DLD1 (cell line): ENCODE data around the gene PLXNB3.

Experiments
- in situ Hi-C: cut with HindIII; loops from 2 replicates; pipeline ENCODE4 v1.10.0; 2017; ENCODE audit warnings: low sequenced_read_pairs

PLXNB3 gene

DNA sequence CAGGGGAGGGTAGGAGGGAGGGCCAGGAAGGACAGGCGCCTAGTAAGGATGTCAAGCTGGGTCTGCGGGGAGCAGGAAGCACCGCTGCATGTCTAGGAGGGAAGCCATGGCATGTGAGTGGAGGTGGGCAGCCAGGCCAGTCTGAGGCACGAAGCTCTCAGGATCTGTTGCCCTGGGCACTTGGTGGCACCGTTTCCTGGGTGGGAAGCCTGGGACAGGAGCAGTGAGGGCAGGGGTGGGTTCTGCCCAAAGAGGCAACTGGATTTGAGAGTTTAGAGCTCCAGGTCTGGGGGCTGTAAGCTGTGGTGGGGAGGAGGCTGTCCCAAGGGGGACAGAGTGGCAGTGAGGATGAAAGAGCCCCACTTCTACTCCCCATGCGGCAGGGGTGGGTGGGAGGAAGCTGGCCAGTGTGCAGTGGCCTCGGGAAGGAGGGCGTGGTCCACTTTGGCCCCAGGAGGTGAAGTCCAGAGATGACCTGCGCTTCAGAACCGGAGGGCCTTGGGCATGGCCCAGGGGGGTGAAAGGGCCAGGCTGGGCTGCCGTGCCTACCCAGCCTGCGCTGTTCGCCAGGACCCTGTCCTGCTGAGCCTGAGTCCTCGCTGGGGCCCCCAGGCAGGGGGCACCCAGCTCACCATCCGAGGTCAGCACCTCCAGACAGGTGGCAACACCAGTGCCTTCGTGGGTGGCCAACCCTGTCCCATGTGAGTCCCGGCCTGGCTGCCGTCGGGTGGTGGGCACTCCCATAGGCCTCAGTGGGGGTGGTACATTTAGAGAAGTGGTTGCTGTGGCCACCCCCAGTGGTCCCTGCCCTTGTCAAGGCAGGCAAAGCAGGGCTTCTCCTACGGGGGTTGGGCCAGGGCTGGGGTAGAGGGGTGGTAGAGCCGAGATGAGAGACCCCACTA lies 8.5 kb downstream of the PLXNB3 start:
- in situ Hi-C loops: no loop called here

DNA sequence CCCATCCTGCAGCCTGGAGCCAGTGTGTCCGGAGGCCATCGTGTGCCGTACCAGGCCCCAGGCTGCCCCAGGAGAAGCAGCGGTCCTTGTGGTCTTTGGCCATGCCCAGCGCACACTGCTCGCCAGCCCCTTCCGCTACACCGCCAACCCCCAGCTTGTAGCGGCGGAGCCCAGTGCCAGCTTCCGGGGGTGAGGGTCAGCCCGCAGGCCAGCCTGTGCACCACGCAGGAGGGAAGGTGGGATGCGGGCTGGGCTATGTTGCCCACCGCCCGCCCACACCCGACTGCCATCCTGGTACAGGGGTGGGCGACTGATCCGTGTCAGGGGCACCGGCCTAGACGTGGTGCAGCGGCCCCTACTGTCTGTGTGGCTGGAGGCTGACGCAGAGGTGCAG lies 9.2 kb downstream of the PLXNB3 start:
- in situ Hi-C loops: no loop called here

DNA sequence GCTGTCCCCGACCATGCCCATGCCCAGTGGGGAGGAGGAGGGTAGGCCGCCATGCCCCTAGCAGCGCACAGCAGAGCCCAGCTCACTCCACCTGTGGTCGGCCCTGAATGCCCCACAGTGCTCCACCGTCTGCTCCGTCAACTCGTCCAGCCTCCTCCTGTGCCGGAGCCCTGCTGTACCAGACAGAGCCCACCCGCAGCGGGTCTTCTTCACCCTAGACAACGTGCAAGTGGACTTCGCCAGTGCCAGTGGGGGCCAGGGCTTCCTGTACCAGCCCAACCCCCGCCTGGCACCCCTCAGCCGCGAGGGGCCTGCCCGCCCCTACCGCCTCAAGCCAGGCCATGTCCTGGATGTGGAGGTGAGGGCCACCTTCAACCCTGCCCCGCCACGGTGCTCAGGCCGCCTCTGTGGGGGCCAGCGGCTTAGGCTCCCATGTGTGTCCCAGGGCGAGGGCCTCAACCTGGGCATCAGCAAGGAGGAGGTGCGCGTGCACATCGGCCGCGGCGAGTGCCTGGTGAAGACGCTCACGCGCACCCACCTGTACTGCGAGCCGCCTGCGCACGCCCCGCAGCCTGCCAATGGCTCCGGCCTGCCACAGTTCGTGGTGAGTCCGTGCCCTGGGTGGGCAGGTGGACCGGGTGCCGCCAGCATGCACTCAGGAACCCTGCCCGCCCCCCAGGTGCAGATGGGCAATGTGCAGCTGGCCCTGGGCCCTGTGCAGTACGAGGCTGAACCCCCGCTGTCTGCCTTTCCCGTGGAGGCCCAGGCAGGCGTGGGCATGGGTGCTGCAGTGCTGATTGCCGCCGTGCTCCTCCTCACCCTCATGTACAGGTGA lies 9.9 kb downstream of the PLXNB3 start:
- in situ Hi-C loops: no loop called here

DNA sequence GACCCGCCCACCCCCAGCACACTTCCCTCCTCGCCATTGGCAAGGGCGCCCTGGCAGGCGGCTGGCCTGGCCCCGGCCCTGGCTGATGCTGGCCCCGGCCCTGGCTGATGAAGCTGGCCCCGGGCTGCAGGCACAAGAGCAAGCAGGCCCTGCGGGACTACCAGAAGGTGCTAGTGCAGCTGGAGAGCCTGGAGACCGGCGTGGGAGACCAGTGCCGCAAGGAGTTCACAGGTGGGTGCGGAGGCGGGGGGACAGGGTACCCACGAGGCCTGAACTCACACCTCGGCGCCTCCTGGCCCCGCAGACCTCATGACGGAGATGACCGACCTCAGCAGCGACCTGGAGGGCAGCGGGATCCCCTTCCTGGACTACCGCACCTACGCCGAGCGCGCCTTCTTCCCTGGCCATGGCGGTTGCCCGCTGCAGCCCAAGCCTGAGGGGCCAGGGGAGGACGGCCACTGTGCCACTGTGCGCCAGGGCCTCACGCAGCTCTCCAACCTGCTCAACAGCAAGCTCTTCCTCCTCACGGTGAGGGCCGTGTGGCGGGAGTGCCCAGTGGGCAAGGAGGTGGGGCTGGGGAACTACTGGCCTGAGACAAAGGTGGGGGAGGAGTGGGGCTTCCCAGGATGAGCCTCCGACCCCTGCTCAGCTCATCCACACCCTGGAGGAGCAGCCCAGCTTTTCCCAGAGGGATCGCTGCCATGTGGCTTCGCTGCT lies 10.7 kb downstream of the PLXNB3 start:
- in situ Hi-C loops: no loop called here

DNA sequence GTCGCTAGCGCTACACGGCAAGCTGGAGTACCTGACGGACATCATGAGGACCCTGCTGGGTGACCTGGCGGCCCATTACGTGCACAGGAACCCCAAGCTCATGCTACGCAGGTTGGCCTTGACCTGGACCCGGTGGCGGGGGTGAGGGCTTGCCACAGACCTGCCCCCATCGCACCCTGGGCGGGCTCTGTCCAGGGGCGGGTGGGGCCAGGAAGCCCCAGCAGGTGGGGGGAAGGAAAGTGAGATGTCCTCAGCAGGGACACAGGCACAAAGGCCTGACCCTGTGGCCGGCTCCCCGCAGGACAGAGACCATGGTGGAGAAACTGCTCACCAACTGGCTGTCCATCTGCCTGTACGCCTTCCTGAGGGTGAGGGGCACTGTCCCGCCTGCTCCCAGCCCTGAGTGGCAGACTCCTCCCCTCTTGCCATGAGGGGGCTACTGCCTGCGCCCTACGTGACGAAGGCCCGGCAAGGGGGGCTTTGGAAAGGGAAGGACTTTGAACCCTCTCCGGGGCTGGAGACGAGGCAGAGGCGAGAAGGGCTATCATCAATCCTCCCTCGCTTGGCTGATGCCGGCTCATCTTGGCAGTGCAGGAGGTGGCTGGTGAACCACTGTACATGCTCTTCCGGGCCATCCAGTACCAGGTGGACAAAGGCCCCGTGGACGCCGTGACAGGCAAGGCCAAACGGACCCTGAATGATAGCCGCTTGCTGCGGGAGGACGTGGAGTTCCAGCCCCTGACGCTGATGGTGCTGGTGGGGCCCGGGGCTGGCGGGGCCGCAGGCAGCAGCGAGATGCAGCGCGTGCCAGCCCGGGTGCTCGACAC lies 11.5 kb downstream of the PLXNB3 start:
- in situ Hi-C loops: no loop called here

DNA sequence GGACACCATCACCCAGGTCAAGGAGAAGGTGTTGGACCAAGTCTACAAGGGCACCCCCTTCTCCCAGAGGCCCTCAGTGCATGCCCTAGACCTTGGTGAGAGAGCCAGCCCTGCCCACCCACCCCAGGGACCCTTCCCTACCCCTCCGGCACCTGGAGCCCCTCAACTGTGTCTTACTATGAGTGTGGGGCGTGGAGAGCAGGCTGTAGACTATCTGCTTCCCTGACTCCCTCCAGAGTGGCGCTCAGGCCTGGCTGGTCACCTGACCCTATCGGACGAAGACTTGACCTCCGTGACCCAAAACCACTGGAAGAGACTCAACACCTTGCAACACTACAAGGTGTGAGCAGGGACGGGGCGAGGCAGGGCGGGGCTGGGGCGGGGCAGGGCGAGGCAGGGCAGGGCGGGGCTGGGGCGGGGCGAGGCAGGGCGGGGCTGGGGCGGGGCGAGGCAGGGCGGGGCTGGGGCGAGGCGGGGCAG lies 12.1 kb downstream of the PLXNB3 start:
- in situ Hi-C loops: no loop called here

DNA sequence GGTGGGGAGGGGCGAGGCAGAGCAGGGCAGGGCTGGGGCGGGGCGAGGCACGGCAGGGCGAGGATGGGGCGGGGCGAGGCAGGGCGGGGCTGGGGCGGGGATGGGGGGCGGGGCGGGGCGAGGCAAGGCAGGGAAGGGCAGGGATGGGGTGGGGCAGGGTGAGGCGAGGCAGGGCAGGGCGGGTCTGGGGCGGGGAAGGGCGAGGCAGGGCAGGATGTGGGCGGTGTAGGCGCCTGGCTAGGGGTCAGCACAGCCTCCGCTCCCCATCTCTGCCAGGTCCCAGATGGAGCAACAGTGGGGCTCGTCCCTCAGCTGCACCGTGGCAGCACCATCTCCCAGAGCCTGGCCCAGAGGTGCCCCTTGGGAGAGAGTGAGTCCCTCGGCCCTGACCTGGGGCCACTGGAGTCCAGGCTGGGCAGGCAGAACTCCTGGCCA lies 12.6 kb downstream of the PLXNB3 start:
- in situ Hi-C loops: no loop called here

DNA sequence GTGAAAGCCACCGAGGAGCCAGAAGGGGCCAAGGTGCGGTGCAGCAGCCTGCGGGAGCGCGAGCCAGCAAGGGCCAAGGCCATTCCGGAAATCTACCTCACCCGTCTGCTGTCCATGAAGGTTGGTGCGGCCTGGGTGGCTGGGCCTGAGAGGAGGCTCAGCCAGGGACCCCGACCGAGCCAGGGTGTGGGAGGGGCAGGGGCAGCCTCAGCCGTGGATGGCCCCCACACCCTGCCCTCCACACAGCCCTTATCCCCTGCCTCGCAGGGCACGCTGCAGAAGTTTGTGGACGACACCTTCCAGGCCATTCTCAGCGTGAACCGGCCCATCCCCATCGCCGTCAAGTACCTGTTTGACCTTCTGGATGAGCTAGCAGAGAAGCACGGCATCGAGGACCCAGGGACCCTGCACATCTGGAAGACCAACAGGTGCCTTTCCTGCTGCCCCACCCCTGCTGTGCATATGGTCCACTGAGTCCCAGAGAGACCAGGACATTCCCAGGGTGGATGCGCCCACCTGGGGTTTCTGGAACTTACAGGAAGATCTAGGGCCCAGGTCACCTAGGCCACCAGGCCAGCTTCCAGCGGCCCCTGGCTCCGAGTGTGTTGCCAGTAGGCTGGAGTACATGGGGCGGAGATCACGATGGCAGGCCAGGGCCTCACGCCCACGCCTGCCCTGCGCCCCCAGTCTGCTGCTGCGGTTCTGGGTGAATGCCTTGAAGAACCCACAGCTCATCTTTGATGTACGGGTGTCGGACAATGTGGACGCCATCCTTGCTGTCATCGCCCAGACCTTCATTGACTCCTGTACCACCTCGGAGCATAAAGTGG lies 13.4 kb downstream of the PLXNB3 start:
- in situ Hi-C loops: no loop called here

DNA sequence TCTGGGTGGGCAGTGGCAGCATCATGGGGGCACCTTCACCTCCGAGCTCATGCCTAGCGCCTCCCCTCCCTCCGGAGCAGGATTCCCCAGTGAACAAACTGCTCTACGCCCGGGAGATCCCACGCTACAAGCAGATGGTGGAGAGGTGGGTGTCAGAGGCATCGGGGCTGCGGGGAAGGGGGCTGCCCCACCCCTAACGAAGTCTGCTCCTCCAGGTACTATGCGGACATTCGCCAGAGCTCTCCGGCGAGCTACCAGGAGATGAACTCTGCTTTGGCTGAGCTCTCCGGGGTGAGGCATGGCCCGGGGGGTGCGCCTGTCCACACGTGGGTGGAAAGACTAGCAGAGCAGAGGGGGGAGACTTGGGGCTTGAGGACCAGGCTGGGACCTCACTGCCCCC lies 14.1 kb downstream of the PLXNB3 start:
- in situ Hi-C loops: no loop called here

DNA sequence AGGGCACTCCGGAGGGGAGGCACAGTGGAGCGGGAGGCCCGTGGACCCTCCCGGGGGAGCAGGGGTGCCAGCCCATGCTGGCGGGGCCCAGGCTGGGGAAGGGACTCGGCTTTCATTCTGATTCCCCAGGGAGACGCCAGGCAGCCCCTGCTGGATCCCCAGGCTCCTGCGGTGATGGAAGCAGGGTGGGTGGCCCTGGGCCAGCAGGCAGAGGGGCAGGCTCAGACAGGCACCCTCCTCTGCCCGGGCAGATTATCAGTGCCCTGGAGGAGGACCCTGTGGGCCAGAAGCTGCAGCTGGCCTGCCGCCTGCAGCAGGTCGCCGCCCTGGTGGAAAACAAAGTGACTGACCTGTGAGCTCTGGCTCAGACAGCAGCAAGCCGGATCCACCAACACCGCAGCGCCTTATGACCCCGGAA lies 14.6 kb downstream of the PLXNB3 start:
- in situ Hi-C loops: no loop called here

DNA sequence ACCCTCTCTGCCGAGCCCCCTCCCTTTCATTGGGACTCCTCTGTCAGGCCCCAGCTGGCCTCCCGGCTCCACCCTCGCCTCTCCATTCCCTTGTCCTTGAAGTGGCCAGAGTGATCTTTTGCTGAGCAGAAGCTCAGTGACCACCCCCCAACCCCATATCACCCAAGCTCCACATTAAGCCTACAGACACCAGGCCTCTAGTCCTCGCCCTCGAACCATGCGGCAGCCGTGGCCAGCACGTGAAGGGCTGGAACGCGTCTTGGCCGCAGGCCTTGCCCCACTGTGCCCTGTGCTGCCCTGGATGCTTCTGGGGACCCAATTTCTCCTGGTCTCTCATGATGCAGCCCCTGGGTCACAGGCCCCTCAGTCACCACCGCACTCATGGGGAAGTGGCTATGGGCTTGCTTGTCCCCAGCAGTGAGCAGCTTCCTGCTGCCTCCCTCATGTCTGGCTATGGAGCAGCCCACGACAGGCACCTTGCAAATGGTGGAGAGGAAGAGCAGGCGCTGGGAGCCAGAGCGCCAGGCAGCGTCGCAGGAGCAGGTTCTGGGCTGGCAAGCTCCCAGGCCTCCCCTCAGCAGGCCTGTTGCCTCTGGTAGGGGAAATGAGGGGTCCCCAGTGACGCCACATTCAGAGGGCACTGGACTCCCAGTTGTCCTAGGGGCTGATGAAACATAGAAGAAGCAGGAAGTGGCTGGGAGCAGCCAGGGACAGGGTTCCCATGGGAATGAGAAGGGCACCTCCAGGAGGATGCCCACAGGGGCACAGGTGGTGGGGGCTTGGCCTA lies 16.0 kb downstream of the PLXNB3 start:
- in situ Hi-C loops: no loop called here

DNA sequence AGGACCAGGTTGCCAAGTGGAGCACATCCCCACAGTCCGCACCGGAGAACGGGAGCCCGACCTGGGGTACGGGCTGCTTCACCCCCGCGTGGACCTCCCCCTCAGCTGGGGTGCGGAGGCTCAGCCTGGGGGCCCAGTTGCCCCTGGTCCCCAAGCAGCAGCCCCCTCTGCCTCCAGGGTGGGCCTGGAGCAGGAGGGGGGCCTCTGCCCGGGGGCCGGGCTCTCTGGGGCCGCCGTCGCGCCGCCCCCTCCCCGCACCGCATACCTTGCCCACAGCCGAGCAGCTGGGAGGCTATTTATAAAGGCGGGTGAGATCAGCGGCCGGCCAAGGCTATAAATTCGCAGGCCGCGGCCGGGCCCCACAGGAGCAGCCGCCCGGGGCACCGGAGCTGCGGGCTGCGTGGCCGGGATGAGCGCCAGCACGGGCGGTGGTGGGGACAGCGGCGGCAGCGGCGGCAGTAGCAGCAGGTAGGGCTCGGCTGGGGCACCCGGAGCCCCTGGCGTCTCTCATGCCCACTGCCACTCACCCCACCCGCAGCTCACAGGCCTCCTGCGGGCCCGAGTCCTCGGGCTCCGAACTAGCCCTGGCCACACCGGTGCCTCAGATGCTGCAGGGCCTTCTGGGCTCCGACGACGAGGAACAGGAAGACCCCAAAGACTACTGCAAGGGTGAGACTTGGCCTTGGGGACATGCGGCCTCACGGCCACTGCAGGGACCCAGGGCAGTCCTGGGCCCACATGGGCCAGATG lies 16.8 kb downstream of the PLXNB3 start, which contains the start of gene SRPK3:
SRPK3 (plus strand) TSS at position 364 of the 750 bp plus-strand sequence; CDS start at position 410, 46 bp downstream.
- in situ Hi-C loops: no loop called here

DNA sequence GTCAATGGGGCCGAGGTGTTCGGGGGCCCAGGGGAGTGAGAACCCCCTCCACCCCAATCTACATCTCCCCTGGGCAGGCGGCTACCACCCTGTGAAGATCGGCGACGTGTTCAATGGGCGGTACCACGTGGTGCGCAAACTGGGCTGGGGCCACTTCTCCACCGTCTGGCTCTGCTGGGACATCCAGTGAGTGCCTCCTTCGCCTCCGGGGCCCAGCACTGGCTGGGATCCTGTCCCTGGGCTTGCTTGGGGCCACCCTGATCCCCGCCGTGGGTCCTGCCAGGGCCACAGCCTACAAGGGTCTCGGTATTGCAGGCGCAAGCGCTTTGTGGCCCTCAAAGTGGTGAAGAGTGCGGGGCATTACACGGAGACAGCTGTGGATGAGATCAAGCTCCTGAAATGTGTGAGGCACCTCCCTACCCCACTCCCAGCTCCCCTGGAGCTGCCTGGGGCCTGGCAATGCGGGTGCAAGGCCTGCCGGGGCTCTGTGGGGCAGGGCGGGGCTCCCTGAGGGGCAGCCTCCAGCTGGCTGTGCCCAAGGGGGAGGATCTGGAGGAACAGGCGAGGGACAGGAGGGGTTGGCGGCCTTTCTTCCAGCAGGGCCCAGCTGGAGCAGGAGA lies 17.5 kb downstream of the PLXNB3 start:
- in situ Hi-C loops: no loop called here

DNA sequence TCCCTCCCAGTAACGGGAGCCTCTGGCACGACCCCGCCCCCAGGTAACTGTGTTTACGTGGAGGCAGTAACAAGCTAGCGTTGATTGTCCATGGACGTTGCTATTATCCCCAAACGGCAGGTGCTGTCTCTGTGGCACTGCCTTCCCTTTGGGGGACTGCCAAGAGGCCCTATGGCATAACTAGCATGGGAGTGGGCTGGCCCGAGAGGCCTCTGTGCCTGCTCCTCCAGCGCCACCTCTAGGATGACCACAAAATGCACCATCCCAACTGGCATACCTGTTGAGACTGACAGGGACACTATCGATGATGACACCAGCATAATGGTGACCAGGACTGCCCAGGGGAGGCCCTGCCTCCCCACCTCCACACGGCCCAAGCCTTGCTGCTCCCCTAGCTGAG lies 18.3 kb downstream of the PLXNB3 start:
- in situ Hi-C loops: no loop called here

DNA sequence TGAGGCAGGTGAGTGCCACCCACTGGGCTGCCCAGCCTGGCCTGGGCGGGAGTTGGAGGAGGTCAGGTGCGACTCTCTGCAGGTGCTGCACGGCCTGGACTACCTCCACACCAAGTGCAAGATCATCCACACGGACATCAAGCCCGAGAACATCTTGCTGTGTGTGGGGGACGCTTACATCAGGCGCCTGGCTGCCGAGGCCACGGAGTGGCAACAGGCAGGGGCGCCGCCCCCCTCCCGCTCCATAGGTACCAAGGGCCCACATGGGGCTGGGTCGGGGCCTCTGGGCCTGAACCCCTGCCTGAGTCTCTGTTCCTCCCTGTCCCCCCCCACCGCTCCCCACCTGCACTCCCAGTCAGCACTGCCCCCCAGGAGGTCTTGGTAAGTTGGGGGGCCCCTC lies 18.8 kb downstream of the PLXNB3 start:
- in situ Hi-C loops: no loop called here

DNA sequence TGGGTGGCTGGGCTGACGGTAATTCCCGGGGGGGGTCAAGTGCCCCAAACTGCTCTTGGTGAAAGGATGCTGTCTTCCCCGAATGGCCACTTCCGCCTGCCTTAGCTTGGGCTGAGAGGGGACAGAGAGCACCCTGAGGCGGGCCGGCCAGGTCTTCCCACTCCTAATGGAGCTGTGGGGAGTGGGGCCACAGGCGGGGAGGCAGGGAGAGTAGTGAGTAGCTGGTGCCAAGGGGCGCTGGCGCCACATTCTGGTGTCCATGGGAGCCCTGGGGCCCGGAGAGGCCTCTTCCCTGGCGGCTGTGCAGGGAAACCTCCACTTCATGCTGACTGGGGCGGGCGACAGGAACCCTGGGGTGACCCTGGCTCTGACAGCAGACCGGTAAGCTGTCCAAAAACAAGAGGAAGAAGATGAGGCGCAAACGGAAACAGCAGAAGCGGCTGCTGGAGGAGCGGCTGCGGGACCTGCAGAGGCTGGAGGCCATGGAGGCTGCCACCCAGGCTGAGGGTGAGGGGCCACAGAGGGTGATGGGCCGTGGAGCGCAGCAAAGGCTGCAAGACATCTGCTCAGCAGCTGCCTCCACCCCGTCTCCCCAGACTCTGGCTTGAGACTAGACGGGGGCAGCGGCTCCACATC lies 19.4 kb downstream of the PLXNB3 start:
- in situ Hi-C loops: no loop called here
